ENCODE results near the gene POC1A.

Gene POC1A

GRCh38 chr3:52079958-52080357, 74.3 kb downstream of the POC1A start:
- H3K4me1 ChIP-seq (ENCODE audit: insufficient read depth, low read length), result no peaks in the 10 kb centered on the region
- peaks cover 4% of the 10 kb centered on the region; the same call in 1 of the 2 replicates for H3K36me3 ChIP-seq (ENCODE audit: insufficient read depth, low read length)
- H3K9me3 ChIP-seq (ENCODE audit: control insufficient read depth, insufficient read depth, low read length), result no peaks in the 10 kb centered on the region
- no peak overlapping the region for H3K9ac ChIP-seq (ENCODE audit: low read depth, low read length)

GRCh38 chr3:52078781-52079560, 75.3 kb downstream of the POC1A start:
- Histone ChIP-seq H3K4me1 (ENCODE audit: insufficient read depth, low read length) (no peaks in the 10 kb centered on the region), H3K9me3 (ENCODE audit: control insufficient read depth, insufficient read depth, low read length) (no peaks in the 10 kb centered on the region), H3K9ac (ENCODE audit: low read depth, low read length) (no peak overlapping the region)

GRCh38 chr3:52077925-52078324, 76.3 kb downstream of the POC1A start:
- no peaks in the 10 kb centered on the region for H3K4me1 ChIP-seq (ENCODE audit: insufficient read depth, low read length)
- peaks cover 4% of the 10 kb centered on the region; the same call in 1 of the 2 replicates for H3K36me3 ChIP-seq (ENCODE audit: insufficient read depth, low read length)
- no peaks in the 10 kb centered on the region for H3K9me3 ChIP-seq (ENCODE audit: control insufficient read depth, insufficient read depth, low read length)
- no peak overlapping the region for H3K9ac ChIP-seq (ENCODE audit: low read depth, low read length)

More at GRCh38 chr3:52078781-52079560, 75.3 kb downstream of the POC1A start:
- peaks cover 4% of the 10 kb centered on the region; the same call in 1 of the 2 replicates for H3K36me3 ChIP-seq (ENCODE audit: insufficient read depth, low read length)

- Histone ChIP-seq H3K4me1 (ENCODE audit: insufficient read depth, low read length) (no peaks in the 10 kb centered on the region), H3K36me3 (ENCODE audit: insufficient read depth, low read length) (peaks cover 4% of the 10 kb centered on the region; the same call in 1 of the 2 replicates), H3K9me3 (ENCODE audit: control insufficient read depth, insufficient read depth, low read length) (no peaks in the 10 kb centered on the region), H3K9ac (ENCODE audit: low read depth, low read length) (no peak overlapping the region)
Measured at GRCh38 chr3:52076896-52077780, 77.1 kb downstream of the POC1A start.

GRCh38 chr3:52073490-52073889, 80.7 kb downstream of the POC1A start:
- H3K9me3 ChIP-seq (ENCODE audit: control insufficient read depth, insufficient read depth, low read length), result no peaks in the 10 kb centered on the region
- peaks cover 4% of the 10 kb centered on the region; the same call in 1 of the 2 replicates for H3K36me3 ChIP-seq (ENCODE audit: insufficient read depth, low read length)

GRCh38 chr3:52072471-52072870, 81.8 kb downstream of the POC1A start:
- Histone ChIP-seq H3K9ac (ENCODE audit: low read depth, low read length) (no peak overlapping the region), H3K36me3 (ENCODE audit: insufficient read depth, low read length) (peaks cover 4% of the 10 kb centered on the region; the same call in 1 of the 2 replicates), H3K4me1 (ENCODE audit: insufficient read depth, low read length) (peaks cover 9% of the 10 kb centered on the region; the same call in 1 of the 2 replicates), H3K9me3 (ENCODE audit: control insufficient read depth, insufficient read depth, low read length) (no peaks in the 10 kb centered on the region)

More at GRCh38 chr3:52073490-52073889, 80.7 kb downstream of the POC1A start:
- Histone ChIP-seq H3K4me1 (ENCODE audit: insufficient read depth, low read length) (no peaks in the 10 kb centered on the region; the same call in 1 of the 2 replicates), H3K9ac (ENCODE audit: low read depth, low read length) (no peak overlapping the region)

- Histone ChIP-seq H3K4me1 (ENCODE audit: insufficient read depth, low read length) (peaks cover 9% of the 10 kb centered on the region; the same call in 1 of the 2 replicates), H3K36me3 (ENCODE audit: insufficient read depth, low read length) (peaks cover 4% of the 10 kb centered on the region; the same call in 1 of the 2 replicates), H3K9me3 (ENCODE audit: control insufficient read depth, insufficient read depth, low read length) (no peaks in the 10 kb centered on the region), H3K9ac (ENCODE audit: low read depth, low read length) (no peak overlapping the region)
Measured at GRCh38 chr3:52072020-52072419, 82.2 kb downstream of the POC1A start.

GRCh38 chr3:52070724-52071621, 83.2 kb downstream of the POC1A start:
- Histone ChIP-seq H3K9ac (ENCODE audit: low read depth, low read length) (no peak overlapping the region), H3K9me3 (ENCODE audit: control insufficient read depth, insufficient read depth, low read length) (no peaks in the 10 kb centered on the region), H3K36me3 (ENCODE audit: insufficient read depth, low read length) (peaks cover 4% of the 10 kb centered on the region; the same call in 1 of the 2 replicates), H3K4me1 (ENCODE audit: insufficient read depth, low read length) (peaks cover 9% of the 10 kb centered on the region; the same call in 1 of the 2 replicates)

- H3K36me3 ChIP-seq (ENCODE audit: insufficient read depth, low read length), result no peaks in the 10 kb centered on the region
- H3K9me3 ChIP-seq (ENCODE audit: control insufficient read depth, insufficient read depth, low read length), result no peaks in the 10 kb centered on the region
- H3K4me1 ChIP-seq (ENCODE audit: insufficient read depth, low read length), result peaks cover 9% of the 10 kb centered on the region; the same call in 1 of the 2 replicates
- no peak overlapping the region for H3K9ac ChIP-seq (ENCODE audit: low read depth, low read length)
Measured at GRCh38 chr3:52069855-52070254, 84.4 kb downstream of the POC1A start.

- H3K36me3 ChIP-seq (ENCODE audit: insufficient read depth, low read length), result no peaks in the 10 kb centered on the region
- H3K9ac ChIP-seq (ENCODE audit: low read depth, low read length), result no peak overlapping the region
- H3K4me1 ChIP-seq (ENCODE audit: insufficient read depth, low read length), result peaks cover 9% of the 10 kb centered on the region; the same call in 1 of the 2 replicates
- no peaks in the 10 kb centered on the region for H3K9me3 ChIP-seq (ENCODE audit: control insufficient read depth, insufficient read depth, low read length)
Measured at GRCh38 chr3:52069135-52069534, 85.1 kb downstream of the POC1A start.

- Histone ChIP-seq H3K36me3 (ENCODE audit: insufficient read depth, low read length) (no peaks in the 10 kb centered on the region), H3K9ac (ENCODE audit: low read depth, low read length) (no peak overlapping the region), H3K9me3 (ENCODE audit: control insufficient read depth, insufficient read depth, low read length) (no peaks in the 10 kb centered on the region), H3K4me1 (ENCODE audit: insufficient read depth, low read length) (peaks cover 9% of the 10 kb centered on the region; the same call in 1 of the 2 replicates)
Measured at GRCh38 chr3:52068730-52069129, 85.5 kb downstream of the POC1A start.

- Histone ChIP-seq H3K9me3 (ENCODE audit: control insufficient read depth, insufficient read depth, low read length) (no peaks in the 10 kb centered on the region), H3K9ac (ENCODE audit: low read depth, low read length) (no peak overlapping the region), H3K4me1 (ENCODE audit: insufficient read depth, low read length) (peaks cover 9% of the 10 kb centered on the region; the same call in 1 of the 2 replicates), H3K36me3 (ENCODE audit: insufficient read depth, low read length) (no peaks in the 10 kb centered on the region)
Measured at GRCh38 chr3:52068055-52068571, 86.1 kb downstream of the POC1A start.

GRCh38 chr3:52067526-52067925, 86.7 kb downstream of the POC1A start:
- H3K4me1 ChIP-seq (ENCODE audit: insufficient read depth, low read length), result peaks cover 9% of the 10 kb centered on the region; the same call in 1 of the 2 replicates
- H3K36me3 ChIP-seq (ENCODE audit: insufficient read depth, low read length), result no peaks in the 10 kb centered on the region
- H3K9me3 ChIP-seq (ENCODE audit: control insufficient read depth, insufficient read depth, low read length), result no peaks in the 10 kb centered on the region
- no peak overlapping the region for H3K9ac ChIP-seq (ENCODE audit: low read depth, low read length)
